Panc1 (cell line): ENCODE data around the gene ASMT.

Experiments used
- POLR2AphosphoS5 ChIP-seq: IDR thresholded peaks from 2 replicates; pipeline ENCODE4 v1.6.1; 2012; ENCODE audit warnings: mild to moderate bottlenecking, low read depth, low read length, moderate library complexity
- REST ChIP-seq, 2 experiments: IDR thresholded peaks; 2 replicates each; pipeline ENCODE4 v1.6.1; 2011 to 2012; ENCODE audit warnings: low read depth in 2 of 2, control low read depth in 1 of 2, low read length in 1 of 2, mild to moderate bottlenecking in 1 of 2, moderate library complexity in 1 of 2; ENCODE audit not compliant: insufficient read depth in 1 of 2
- SIN3A ChIP-seq: IDR thresholded peaks from 2 replicates; pipeline ENCODE4 v1.6.1; 2012; ENCODE audit warnings: low read depth, mild to moderate bottlenecking, low read length, moderate library complexity, borderline replicate concordance; ENCODE audit not compliant: insufficient read depth
- TCF7L2 ChIP-seq: IDR thresholded peaks from 2 replicates; pipeline ENCODE4 v1.6.1; 2011; ENCODE audit warnings: mild to moderate bottlenecking, low read depth, low read length, inconsistent platforms
- TF ChIP-seq, protein P1 (sequence below): fragments of 450-650 bp; IDR thresholded peaks from 2 replicates; pipeline ENCODE4 v1.5.1; 2017; ENCODE audit warnings: mild to moderate bottlenecking

DNA sequence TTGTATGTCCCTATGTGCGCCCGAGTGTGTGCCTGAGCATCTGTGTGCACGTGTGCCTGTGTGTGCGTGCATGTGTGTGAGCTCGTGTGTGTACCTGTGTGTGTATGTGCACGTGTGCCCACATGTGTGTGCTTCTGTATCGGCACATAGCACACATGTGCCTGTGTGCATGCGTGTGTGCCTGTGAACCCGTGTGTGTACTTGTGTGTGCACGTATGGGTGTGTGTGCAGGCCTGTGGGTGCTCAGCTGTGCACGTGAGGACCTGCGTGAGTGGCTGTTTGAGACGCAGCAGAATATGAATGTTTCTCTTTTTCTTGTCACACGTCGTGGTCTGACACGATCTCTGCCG lies 19.2 kb upstream of the ASMT start:
- TF ChIP-seq, protein P1, sequence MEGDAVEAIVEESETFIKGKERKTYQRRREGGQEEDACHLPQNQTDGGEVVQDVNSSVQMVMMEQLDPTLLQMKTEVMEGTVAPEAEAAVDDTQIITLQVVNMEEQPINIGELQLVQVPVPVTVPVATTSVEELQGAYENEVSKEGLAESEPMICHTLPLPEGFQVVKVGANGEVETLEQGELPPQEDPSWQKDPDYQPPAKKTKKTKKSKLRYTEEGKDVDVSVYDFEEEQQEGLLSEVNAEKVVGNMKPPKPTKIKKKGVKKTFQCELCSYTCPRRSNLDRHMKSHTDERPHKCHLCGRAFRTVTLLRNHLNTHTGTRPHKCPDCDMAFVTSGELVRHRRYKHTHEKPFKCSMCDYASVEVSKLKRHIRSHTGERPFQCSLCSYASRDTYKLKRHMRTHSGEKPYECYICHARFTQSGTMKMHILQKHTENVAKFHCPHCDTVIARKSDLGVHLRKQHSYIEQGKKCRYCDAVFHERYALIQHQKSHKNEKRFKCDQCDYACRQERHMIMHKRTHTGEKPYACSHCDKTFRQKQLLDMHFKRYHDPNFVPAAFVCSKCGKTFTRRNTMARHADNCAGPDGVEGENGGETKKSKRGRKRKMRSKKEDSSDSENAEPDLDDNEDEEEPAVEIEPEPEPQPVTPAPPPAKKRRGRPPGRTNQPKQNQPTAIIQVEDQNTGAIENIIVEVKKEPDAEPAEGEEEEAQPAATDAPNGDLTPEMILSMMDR: no peak
- TF ChIP-seq TCF7L2: no peak
- no peak for TF ChIP-seq SIN3A
- TF ChIP-seq REST (IDR thresholded peaks at IDR 0.05; ENCODE audit: insufficient read depth in 1 of 2, low read depth in 2 of 2, low read length in 1 of 2): no peak
- TF ChIP-seq POLR2AphosphoS5: no peak
